ENCODE data around the gene SLC7A6.

DNA sequence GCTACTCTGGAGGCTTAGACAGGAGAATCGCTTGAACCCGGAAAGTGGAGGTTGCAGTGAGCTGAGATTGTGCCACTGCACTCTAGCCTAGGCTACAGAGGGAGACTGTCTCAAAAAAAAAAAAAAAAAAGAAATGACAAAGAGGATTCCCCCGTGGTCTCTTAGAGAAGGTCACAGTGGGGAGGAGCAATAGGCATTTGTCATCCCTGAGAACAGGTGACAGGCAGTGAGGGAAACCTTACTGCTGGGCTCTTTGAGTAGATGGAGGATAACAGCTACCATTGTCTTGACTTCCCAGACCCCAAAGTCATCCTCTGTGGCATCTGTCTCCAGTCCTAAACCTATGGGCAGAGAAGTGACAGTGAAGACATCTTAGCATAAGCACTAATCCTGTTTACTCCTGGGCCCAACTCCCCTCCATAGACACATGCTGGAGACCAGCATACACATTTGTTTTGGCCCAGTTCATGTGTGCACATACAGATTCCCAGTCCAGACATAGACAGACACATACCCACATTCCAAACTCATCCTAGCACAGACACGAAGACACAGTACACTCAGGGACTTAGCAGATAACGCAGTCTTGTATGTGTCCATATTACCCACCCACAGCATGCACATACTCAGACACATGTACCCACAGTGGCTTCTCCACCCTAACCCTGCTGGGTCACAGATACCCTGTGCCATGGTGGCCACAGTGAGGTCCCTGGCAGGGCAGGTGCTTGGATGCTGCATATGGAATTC, 31.1 kb upstream of the SLC7A6 start:
- TF ChIP-seq, protein P1, sequence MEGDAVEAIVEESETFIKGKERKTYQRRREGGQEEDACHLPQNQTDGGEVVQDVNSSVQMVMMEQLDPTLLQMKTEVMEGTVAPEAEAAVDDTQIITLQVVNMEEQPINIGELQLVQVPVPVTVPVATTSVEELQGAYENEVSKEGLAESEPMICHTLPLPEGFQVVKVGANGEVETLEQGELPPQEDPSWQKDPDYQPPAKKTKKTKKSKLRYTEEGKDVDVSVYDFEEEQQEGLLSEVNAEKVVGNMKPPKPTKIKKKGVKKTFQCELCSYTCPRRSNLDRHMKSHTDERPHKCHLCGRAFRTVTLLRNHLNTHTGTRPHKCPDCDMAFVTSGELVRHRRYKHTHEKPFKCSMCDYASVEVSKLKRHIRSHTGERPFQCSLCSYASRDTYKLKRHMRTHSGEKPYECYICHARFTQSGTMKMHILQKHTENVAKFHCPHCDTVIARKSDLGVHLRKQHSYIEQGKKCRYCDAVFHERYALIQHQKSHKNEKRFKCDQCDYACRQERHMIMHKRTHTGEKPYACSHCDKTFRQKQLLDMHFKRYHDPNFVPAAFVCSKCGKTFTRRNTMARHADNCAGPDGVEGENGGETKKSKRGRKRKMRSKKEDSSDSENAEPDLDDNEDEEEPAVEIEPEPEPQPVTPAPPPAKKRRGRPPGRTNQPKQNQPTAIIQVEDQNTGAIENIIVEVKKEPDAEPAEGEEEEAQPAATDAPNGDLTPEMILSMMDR (IDR thresholded peaks at IDR 0.05; ENCODE audit: control extremely low read depth in 1 of 3, insufficient read depth in 1 of 3, low read depth in 1 of 3, low read length in 3 of 3) = no peak
- TF ChIP-seq ZNF274 (IDR thresholded peaks at IDR 0.05; ENCODE audit: borderline replicate concordance, extremely low read depth, low read length) (no peak), JUN (IDR thresholded peaks at IDR 0.05; ENCODE audit: low read depth, low read length) (no peak)
